HEK293 (cell line): ENCODE measurements around the gene SUMF1.

Source experiments
- CTCF ChIA-PET: fragments of 350-600 bp; formaldehyde crosslinking; extraction: SDS; loops from one replicate; lab custom pipeline; 2021; ENCODE audit warnings: antibody characterized with exemption; lab: Yijun Ruan, JAX
- POLR2A ChIA-PET: fragments of 300-600 bp; formaldehyde crosslinking; extraction: SDS; loops from one replicate; lab custom pipeline; 2020; ENCODE audit warnings: antibody characterized with exemption, inconsistent platforms; lab: Yijun Ruan, JAX
- H3K27ac ChIP-seq: fragments of 200-500 bp; sonication (Bioruptor generic); 2 replicates; pipeline ENCODE4 v1.5.1; 2014; ENCODE audit warnings: low read depth, low read length, control low read depth, inconsistent platforms; ENCODE audit errors: extremely low read depth
- H3K36me3 ChIP-seq, 2 experiments: fragments of 200-500 bp in 1 of 2; sonication (Bioruptor generic) in 1 of 2; 1 replicate in 1 of 2; 2 replicates in 1 of 2; pipeline ENCODE4 v1.5.1; 2014 to 2017; ENCODE audit warnings: inconsistent platforms in 2 of 2, low read length in 2 of 2; ENCODE audit not compliant: control insufficient read depth in 2 of 2, insufficient read depth in 1 of 2
- H3K4me1 ChIP-seq: fragments of 200-500 bp; sonication (Bioruptor generic); 2 replicates; pipeline ENCODE4 v1.5.1; 2014; ENCODE audit warnings: mild to moderate bottlenecking, low read length, inconsistent platforms; ENCODE audit not compliant: control insufficient read depth, insufficient read depth
- H3K4me3 ChIP-seq: 2 replicates; pipeline ENCODE4 v1.5.1; 2011; ENCODE audit warnings: low read depth, mild to moderate bottlenecking, control low read depth, low read length, moderate library complexity
- H3K9me3 ChIP-seq: fragments of 200-500 bp; sonication (Bioruptor generic); 2 replicates; pipeline ENCODE4 v1.5.1; 2014; ENCODE audit warnings: low read depth, low read length, inconsistent platforms; ENCODE audit not compliant: control insufficient read depth, insufficient read depth
- GLIS1 ChIP-seq: fragments of 450-650 bp; formaldehyde crosslinking; IDR thresholded peaks from 2 replicates; pipeline ENCODE4 v1.5.1; 2016; ENCODE audit warnings: missing biosample characterization, missing genetic modification characterization
- ZBTB1 ChIP-seq: fragments of 450-650 bp; formaldehyde crosslinking; IDR thresholded peaks from 2 replicates; pipeline ENCODE4 v1.5.1; 2016; ENCODE audit warnings: missing biosample characterization, missing genetic modification characterization
- ZNF112 ChIP-seq: fragments of 450-650 bp; formaldehyde crosslinking; IDR thresholded peaks from 2 replicates; pipeline ENCODE4 v1.5.0; 2017; ENCODE audit warnings: missing biosample characterization, missing genetic modification characterization
- ZNF133 ChIP-seq: fragments of 450-650 bp; formaldehyde crosslinking; IDR thresholded peaks from 2 replicates; pipeline ENCODE4 v1.5.1; 2016; ENCODE audit warnings: missing biosample characterization, missing genetic modification characterization
- ZNF2 ChIP-seq: fragments of 450-650 bp; formaldehyde crosslinking; IDR thresholded peaks from 2 replicates; pipeline ENCODE4 v1.5.1; 2016; ENCODE audit warnings: missing biosample characterization, missing genetic modification characterization
- ZNF335 ChIP-seq: fragments of 450-650 bp; formaldehyde crosslinking; conservative IDR thresholded peaks from 2 replicates; pipeline ENCODE4 v1.5.1; 2016; ENCODE audit warnings: missing biosample characterization, missing genetic modification characterization
- ZNF423 ChIP-seq: fragments of 450-650 bp; formaldehyde crosslinking; IDR thresholded peaks from 2 replicates; pipeline ENCODE4 v1.5.1; 2016; ENCODE audit warnings: missing biosample characterization, missing genetic modification characterization
- ZNF514 ChIP-seq: fragments of 450-650 bp; formaldehyde crosslinking; IDR thresholded peaks from 2 replicates; pipeline ENCODE4 v1.5.1; 2016; ENCODE audit warnings: missing biosample characterization, missing genetic modification characterization
- ZNF600 ChIP-seq: fragments of 450-650 bp; formaldehyde crosslinking; IDR thresholded peaks from 2 replicates; pipeline ENCODE4 v1.5.1; 2016; ENCODE audit warnings: missing biosample characterization, missing genetic modification characterization
- ZNF654 ChIP-seq: fragments of 450-650 bp; formaldehyde crosslinking; IDR thresholded peaks from 2 replicates; pipeline ENCODE4 v1.5.1; 2016; ENCODE audit warnings: low read depth, missing biosample characterization, missing genetic modification characterization
- ZNF768 ChIP-seq: fragments of 450-650 bp; formaldehyde crosslinking; IDR thresholded peaks from 2 replicates; pipeline ENCODE4 v1.5.1; 2018; ENCODE audit warnings: missing biosample characterization, mild to moderate bottlenecking, missing genetic modification characterization
- TF ChIP-seq, protein P1 (sequence below): fragments of 450-650 bp; formaldehyde crosslinking; IDR thresholded peaks from 2 replicates; pipeline ENCODE4 v1.5.1; 2016; ENCODE audit warnings: missing biosample characterization, missing genetic modification characterization
- TF ChIP-seq, protein P2 (sequence below): fragments of 450-650 bp; formaldehyde crosslinking; IDR thresholded peaks from 2 replicates; pipeline ENCODE4 v1.5.1; 2016; ENCODE audit warnings: missing biosample characterization, missing genetic modification characterization
- TF ChIP-seq, protein P3 (sequence below): fragments of 450-650 bp; formaldehyde crosslinking; IDR thresholded peaks from 2 replicates; pipeline ENCODE4 v1.5.1; 2017; ENCODE audit warnings: missing biosample characterization, missing genetic modification characterization
- TF ChIP-seq, protein P4 (sequence below): fragments of 450-650 bp; formaldehyde crosslinking; IDR thresholded peaks from 2 replicates; pipeline ENCODE4 v1.5.1; 2016; ENCODE audit warnings: missing biosample characterization, missing genetic modification characterization
- TF ChIP-seq, protein P5 (sequence below): fragments of 450-650 bp; formaldehyde crosslinking; IDR thresholded peaks from 2 replicates; pipeline ENCODE4 v1.5.1; 2016; ENCODE audit warnings: missing biosample characterization, missing genetic modification characterization
- TF ChIP-seq, protein P6 (sequence below): fragments of 450-650 bp; formaldehyde crosslinking; IDR thresholded peaks from 2 replicates; pipeline ENCODE4 v1.5.1; 2016; ENCODE audit warnings: missing biosample characterization, missing genetic modification characterization
- TF ChIP-seq, protein P7 (sequence below): fragments of 450-650 bp; formaldehyde crosslinking; IDR thresholded peaks from 2 replicates; pipeline ENCODE4 v1.5.1; 2016; ENCODE audit warnings: missing biosample characterization, missing genetic modification characterization

Gene SUMF1

DNA sequence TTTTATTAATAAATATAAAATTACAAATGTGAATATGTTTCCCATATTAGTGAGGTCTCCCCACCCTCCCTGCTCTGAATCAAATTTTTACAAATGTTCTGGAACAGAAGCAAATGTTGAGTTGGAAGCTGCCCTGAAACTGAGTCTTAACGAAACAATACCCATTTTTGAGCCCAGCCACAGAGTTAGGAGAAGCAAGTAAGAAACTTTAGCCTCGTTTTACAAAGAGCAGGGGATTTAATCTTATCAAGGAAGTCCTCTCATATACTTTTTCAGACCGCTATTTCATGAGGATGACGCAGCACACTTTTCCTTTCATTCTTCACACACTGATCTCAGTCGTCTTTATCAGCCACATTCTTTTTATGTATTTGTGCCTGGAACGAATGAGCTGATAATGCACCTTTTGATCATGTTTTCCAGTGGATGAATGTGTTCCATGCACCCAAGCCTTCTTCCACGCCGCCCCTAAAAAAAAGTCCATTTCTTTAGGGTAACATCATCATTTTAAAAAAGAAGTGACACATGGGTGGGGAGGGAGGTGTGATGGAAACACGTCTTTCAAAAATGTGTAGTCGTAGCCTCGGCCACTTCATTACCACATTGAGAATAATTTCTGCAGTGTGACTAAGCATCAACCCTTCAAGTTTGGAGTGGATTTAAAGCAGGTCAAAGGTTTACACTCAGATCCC, 115.8 kb downstream of the SUMF1 start:
- no peak for TF ChIP-seq ZNF112 (tag by site-specific recombination)
- TF ChIP-seq ZNF600 (tag by site-specific recombination), result peak; percentile 77; the same call in 1 of the 2 replicates
- ChIA-PET POLR2A (interaction anchor here (1.3 kb wide), 1 partner anchor 282 kb away, joined by 3 read pairs; no protein-coding TSS in a partner anchor), CTCF (interaction anchor here (0.6 to 5.8 kb wide), 53 partner anchors 8 to 1159 kb away, joined by 3 to 138 read pairs (median 4); partner anchors contain the start of gene ITPR1)
- Histone ChIP-seq H3K4me1 (peaks cover 6% of the 10 kb centered on the region; the same call in 1 of the 2 replicates), H3K27ac (no peak overlapping the region), H3K36me3 (no peaks in the 10 kb centered on the region), H3K9me3 (no peaks in the 10 kb centered on the region), H3K4me3 (no peak overlapping the region)

DNA sequence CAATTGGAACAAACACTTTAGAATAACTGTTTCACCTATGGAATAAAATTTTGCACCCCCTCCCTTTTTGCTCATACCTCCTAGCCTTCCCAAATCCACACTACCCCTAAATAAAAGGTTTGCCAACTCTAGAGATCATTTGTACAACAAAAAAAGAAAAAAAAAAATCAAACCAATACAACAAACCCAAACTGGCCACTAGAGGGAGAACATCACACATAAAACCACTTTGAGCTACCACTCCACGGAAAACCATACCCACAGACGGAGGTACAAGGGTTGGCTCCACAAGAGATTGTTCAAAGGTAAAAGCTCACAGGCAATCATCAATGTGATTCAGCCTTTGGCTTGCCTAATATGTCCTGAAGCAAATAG, 116.3 kb downstream of the SUMF1 start:
- Histone ChIP-seq H3K36me3 (no peaks in the 10 kb centered on the region), H3K9me3 (no peaks in the 10 kb centered on the region), H3K4me3 (no peak overlapping the region), H3K4me1 (peaks cover 3% of the 10 kb centered on the region; the same call in 1 of the 2 replicates), H3K27ac (no peak overlapping the region)
- ChIA-PET CTCF (interaction anchor here (0.5 to 5.8 kb wide), 57 partner anchors 8 to 1159 kb away, joined by 3 to 138 read pairs (median 4); partner anchors contain the start of gene ITPR1), POLR2A (interaction anchor here (1.3 kb wide), 1 partner anchor 283 kb away, joined by 3 read pairs; no protein-coding TSS in a partner anchor)
- TF ChIP-seq GLIS1 (tag by site-specific recombination) (0 out of 2 replicates have a peak, but pooled peaks have one; percentile 6), ZNF514 (tag by site-specific recombination) (no peak), ZNF768 (tag by site-specific recombination) (no peak), ZNF600 (tag by site-specific recombination) (no peak), ZNF133 (no peak), ZNF335 (tag by site-specific recombination) (0 out of 2 replicates have a peak, but pooled peaks have one; percentile 19), ZNF654 (tag by site-specific recombination) (peak; percentile 99), ZNF423 (tag by site-specific recombination) (no peak), ZBTB1 (tag by site-specific recombination) (no peak), ZNF2 (0 out of 2 replicates have a peak, but pooled peaks have one; percentile 59)
- TF ChIP-seq, protein P1, sequence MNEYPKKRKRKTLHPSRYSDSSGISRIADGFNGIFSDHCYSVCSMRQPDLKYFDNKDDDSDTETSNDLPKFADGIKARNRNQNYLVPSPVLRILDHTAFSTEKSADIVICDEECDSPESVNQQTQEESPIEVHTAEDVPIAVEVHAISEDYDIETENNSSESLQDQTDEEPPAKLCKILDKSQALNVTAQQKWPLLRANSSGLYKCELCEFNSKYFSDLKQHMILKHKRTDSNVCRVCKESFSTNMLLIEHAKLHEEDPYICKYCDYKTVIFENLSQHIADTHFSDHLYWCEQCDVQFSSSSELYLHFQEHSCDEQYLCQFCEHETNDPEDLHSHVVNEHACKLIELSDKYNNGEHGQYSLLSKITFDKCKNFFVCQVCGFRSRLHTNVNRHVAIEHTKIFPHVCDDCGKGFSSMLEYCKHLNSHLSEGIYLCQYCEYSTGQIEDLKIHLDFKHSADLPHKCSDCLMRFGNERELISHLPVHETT (tag by site-specific recombination), result 0 out of 2 replicates have a peak, but pooled peaks have one; percentile 22
- TF ChIP-seq, protein P2, sequence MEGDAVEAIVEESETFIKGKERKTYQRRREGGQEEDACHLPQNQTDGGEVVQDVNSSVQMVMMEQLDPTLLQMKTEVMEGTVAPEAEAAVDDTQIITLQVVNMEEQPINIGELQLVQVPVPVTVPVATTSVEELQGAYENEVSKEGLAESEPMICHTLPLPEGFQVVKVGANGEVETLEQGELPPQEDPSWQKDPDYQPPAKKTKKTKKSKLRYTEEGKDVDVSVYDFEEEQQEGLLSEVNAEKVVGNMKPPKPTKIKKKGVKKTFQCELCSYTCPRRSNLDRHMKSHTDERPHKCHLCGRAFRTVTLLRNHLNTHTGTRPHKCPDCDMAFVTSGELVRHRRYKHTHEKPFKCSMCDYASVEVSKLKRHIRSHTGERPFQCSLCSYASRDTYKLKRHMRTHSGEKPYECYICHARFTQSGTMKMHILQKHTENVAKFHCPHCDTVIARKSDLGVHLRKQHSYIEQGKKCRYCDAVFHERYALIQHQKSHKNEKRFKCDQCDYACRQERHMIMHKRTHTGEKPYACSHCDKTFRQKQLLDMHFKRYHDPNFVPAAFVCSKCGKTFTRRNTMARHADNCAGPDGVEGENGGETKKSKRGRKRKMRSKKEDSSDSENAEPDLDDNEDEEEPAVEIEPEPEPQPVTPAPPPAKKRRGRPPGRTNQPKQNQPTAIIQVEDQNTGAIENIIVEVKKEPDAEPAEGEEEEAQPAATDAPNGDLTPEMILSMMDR (tag by site-specific recombination), result peak; percentile 76
- TF ChIP-seq, protein P3, sequence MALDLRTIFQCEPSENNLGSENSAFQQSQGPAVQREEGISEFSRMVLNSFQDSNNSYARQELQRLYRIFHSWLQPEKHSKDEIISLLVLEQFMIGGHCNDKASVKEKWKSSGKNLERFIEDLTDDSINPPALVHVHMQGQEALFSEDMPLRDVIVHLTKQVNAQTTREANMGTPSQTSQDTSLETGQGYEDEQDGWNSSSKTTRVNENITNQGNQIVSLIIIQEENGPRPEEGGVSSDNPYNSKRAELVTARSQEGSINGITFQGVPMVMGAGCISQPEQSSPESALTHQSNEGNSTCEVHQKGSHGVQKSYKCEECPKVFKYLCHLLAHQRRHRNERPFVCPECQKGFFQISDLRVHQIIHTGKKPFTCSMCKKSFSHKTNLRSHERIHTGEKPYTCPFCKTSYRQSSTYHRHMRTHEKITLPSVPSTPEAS (tag by site-specific recombination), result 0 out of 2 replicates have a peak, but pooled peaks have one; percentile 8
- TF ChIP-seq, protein P4, sequence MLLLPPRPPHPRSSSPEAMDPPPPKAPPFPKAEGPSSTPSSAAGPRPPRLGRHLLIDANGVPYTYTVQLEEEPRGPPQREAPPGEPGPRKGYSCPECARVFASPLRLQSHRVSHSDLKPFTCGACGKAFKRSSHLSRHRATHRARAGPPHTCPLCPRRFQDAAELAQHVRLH, result peak; percentile 46; the same call in 1 of the 2 replicates
- TF ChIP-seq, protein P5, sequence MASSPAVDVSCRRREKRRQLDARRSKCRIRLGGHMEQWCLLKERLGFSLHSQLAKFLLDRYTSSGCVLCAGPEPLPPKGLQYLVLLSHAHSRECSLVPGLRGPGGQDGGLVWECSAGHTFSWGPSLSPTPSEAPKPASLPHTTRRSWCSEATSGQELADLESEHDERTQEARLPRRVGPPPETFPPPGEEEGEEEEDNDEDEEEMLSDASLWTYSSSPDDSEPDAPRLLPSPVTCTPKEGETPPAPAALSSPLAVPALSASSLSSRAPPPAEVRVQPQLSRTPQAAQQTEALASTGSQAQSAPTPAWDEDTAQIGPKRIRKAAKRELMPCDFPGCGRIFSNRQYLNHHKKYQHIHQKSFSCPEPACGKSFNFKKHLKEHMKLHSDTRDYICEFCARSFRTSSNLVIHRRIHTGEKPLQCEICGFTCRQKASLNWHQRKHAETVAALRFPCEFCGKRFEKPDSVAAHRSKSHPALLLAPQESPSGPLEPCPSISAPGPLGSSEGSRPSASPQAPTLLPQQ (tag by site-specific recombination), result 0 out of 2 replicates have a peak, but pooled peaks have one; percentile 24
- TF ChIP-seq, protein P6, sequence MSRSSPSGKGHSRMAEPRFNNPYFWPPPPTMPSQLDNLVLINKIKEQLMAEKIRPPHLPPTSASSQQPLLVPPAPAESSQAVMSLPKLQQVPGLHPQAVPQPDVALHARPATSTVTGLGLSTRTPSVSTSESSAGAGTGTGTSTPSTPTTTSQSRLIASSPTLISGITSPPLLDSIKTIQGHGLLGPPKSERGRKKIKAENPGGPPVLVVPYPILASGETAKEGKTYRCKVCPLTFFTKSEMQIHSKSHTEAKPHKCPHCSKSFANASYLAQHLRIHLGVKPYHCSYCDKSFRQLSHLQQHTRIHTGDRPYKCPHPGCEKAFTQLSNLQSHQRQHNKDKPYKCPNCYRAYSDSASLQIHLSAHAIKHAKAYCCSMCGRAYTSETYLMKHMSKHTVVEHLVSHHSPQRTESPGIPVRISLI (tag by site-specific recombination), result peak; percentile 96
- TF ChIP-seq, protein P7, sequence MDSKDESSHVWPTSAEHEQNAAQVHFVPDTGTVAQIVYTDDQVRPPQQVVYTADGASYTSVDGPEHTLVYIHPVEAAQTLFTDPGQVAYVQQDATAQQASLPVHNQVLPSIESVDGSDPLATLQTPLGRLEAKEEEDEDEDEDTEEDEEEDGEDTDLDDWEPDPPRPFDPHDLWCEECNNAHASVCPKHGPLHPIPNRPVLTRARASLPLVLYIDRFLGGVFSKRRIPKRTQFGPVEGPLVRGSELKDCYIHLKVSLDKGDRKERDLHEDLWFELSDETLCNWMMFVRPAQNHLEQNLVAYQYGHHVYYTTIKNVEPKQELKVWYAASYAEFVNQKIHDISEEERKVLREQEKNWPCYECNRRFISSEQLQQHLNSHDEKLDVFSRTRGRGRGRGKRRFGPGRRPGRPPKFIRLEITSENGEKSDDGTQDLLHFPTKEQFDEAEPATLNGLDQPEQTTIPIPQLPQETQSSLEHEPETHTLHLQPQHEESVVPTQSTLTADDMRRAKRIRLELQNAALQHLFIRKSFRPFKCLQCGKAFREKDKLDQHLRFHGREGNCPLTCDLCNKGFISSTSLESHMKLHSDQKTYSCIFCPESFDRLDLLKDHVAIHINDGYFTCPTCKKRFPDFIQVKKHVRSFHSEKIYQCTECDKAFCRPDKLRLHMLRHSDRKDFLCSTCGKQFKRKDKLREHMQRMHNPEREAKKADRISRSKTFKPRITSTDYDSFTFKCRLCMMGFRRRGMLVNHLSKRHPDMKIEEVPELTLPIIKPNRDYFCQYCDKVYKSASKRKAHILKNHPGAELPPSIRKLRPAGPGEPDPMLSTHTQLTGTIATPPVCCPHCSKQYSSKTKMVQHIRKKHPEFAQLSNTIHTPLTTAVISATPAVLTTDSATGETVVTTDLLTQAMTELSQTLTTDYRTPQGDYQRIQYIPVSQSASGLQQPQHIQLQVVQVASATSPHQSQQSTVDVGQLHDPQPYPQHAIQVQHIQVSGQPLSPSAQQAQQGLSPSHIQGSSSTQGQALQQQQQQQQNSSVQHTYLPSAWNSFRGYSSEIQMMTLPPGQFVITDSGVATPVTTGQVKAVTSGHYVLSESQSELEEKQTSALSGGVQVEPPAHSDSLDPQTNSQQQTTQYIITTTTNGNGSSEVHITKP (tag by site-specific recombination), result 0 out of 2 replicates have a peak, but pooled peaks have one; percentile 12
